K562 (cell line): ENCODE measurements around the gene UPF2. TPM values are rescaled to one million over a fixed set of nuclear protein-coding genes. Genes with fewer than 3 reads are reported as not detected.

Source experiments
- ARID3B ChIP-seq: fragments of 250-450 bp; sonication (Bioruptor Pico); IDR thresholded peaks from 2 replicates; pipeline ENCODE4 v1.4.0; 2020; ENCODE audit warnings: borderline replicate concordance
- CBX3 ChIP-seq, 2 experiments: IDR thresholded peaks; 1 replicate in 1 of 2; 2 replicates in 1 of 2; pipeline ENCODE4 v1.6.1; 2012; ENCODE audit warnings: inconsistent platforms in 2 of 2, low read length in 2 of 2, borderline replicate concordance in 1 of 2, control low read depth in 1 of 2
- CEBPZ ChIP-seq: fragments of 150-350 bp; IDR thresholded peaks from 2 replicates; pipeline ENCODE4 v1.6.1; 2014; ENCODE audit warnings: low read depth, mild to moderate bottlenecking, low read length, borderline replicate concordance
- E2F4 ChIP-seq: sonication (generic); formaldehyde crosslinking; IDR thresholded peaks from 2 replicates; pipeline ENCODE4 v1.8.0; 2022; ENCODE audit warnings: mild to moderate bottlenecking, low read depth, missing genetic modification reagents
- KDM5B ChIP-seq: fragments of 200-600 bp; sonication (generic); IDR thresholded peaks from 2 replicates; pipeline ENCODE4 v1.6.1; 2012; ENCODE audit warnings: low read depth, mild to moderate bottlenecking, moderate library complexity, low read length, control low read depth, inconsistent platforms; ENCODE audit not compliant: insufficient replicate concordance
- MYBL2 ChIP-seq, 2 experiments: fragments of 450-650 bp in 1 of 2; sonication (generic) in 1 of 2; formaldehyde crosslinking in 1 of 2; IDR thresholded peaks; 2 replicates each; pipeline versions ENCODE4 v1.6.1 to v1.8.1; 2017 to 2022; ENCODE audit warnings: borderline replicate concordance in 1 of 2, inconsistent platforms in 1 of 2, low read depth in 1 of 2, mild to moderate bottlenecking in 1 of 2, missing genetic modification reagents in 1 of 2, moderate library complexity in 1 of 2
- NRF1 ChIP-seq, 2 experiments: fragments of 450-650 bp; IDR thresholded peaks in 1 of 2; conservative IDR thresholded peaks in 1 of 2; 2 replicates each; pipeline ENCODE4 v1.6.1; 2014; ENCODE audit warnings: mild to moderate bottlenecking in 2 of 2
- PHF8 ChIP-seq: fragments of 200-600 bp; sonication (generic); IDR thresholded peaks from 2 replicates; pipeline ENCODE4 v1.6.1; 2012; ENCODE audit warnings: mixed run types, mild to moderate bottlenecking, inconsistent platforms, low read length, moderate library complexity, borderline replicate concordance
- POLR2AphosphoS2 ChIP-seq: IDR thresholded peaks from 2 replicates; pipeline ENCODE4 v1.6.1; 2012; ENCODE audit warnings: low read length, improper control_type of control experiment
- SP1 ChIP-seq: sonication (generic); formaldehyde crosslinking; IDR thresholded peaks from 2 replicates; pipeline ENCODE4 v1.8.1; 2022; ENCODE audit warnings: mild to moderate bottlenecking, missing genetic modification reagents
- SRSF1 ChIP-seq: fragments of 200-400 bp; formaldehyde crosslinking; IDR thresholded peaks from 2 replicates; pipeline ENCODE4 v1.6.1; 2017; ENCODE audit warnings: mild to moderate bottlenecking, low read depth, low read length, moderate library complexity
- TAF1 ChIP-seq: IDR thresholded peaks from 2 replicates; pipeline ENCODE4 v1.6.1; 2011; ENCODE audit warnings: mild to moderate bottlenecking, low read length, moderate library complexity; ENCODE audit not compliant: insufficient read depth, control insufficient read depth, severe bottlenecking; ENCODE audit errors: extremely low read depth
- ZNF165 ChIP-seq: fragments of 250-450 bp; sonication (Bioruptor Pico); IDR thresholded peaks from 2 replicates; pipeline ENCODE4 v1.4.0; 2020; ENCODE audit warnings: borderline replicate concordance
- ZNF174 ChIP-seq: fragments of 250-450 bp; sonication (Bioruptor Pico); IDR thresholded peaks from 2 replicates; pipeline ENCODE4 v1.4.0; 2020; ENCODE audit warnings: mild to moderate bottlenecking
- ZNF583 ChIP-seq: fragments of 250-450 bp; sonication (Bioruptor Pico); IDR thresholded peaks from 2 replicates; pipeline ENCODE4 v1.4.0; 2020
- polyA plus RNA-seq, 8 experiments: library from polyadenylated mRNA; depleted of rRNA in 4 of 8; stranded (reverse) in 5 of 8; unstranded in 3 of 8; fragments of >200 nt; fragmentation: Nextera tagmentation in 2 of 8; fragmentation: Illumina TruSeq in 1 of 8; extraction: Ambion mirVana in 2 of 8; extraction: Trizol in 1 of 8; gene quantifications; 2 replicates each; pipeline versions ENCODE4 v1.2.1 to v1.2.3, GENCODE V29; 2011 to 2014; ENCODE audit warnings: inconsistent platforms in 1 of 8, missing spikeins in 1 of 8
- total RNA-seq, 7 experiments: library from RNA; depleted of rRNA in 6 of 7; stranded (reverse); fragments of >200 nt in 6 of 7; fragmentation: Illumina TruSeq in 2 of 7; extraction: Trizol in 2 of 7; gene quantifications; 2 replicates each; pipeline versions ENCODE4 v1.2.1 to v1.2.3, GENCODE V29; 2011 to 2021; ENCODE audit warnings: low replicate concordance in 1 of 7

Gene UPF2
- total and polyA plus RNA-seq, 9 of the 15 experiments (the other 6 are each of a cell fraction or from before 2014, with no cell fraction given): 13.9 to 37.7 (median 23.7) TPM

DNA sequence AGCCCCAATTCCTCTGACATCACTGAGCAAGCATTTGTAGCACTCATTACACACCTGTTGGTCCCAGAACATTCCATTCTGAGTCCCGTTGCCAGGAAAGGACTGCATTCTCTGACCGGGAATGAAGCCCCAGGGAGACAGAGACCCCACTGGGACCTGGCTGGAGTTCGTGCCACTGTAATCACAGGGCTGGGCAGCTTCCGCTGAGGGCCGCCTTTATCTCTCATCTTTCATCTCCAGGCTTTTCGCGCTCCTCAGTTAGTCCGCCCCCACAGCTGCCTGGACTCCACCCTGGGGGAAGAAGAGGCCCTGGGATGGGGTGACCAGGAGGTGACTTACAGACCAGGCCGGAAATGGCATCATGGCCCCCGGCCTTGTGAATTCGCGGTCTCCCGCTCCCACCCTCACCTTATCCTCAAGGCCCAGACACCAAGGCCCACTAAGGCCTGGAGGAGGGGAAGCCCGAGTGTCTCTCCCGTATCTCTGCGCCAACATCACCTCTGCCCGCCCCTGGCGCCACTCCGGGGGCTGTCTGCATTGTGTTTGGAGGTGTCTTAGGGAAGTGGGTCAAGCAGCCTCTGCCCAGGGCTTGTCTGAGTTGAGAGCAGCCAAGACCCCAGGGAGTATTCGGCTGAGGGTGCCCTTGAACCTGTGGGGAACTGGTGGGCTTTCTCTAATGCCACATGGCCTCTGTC is 144.1 kb downstream of the UPF2 start (continued):
- TF ChIP-seq CBX3 (IDR thresholded peaks at IDR 0.05; ENCODE audit: borderline replicate concordance in 1 of 2, low read length in 2 of 2) (no peak), ZNF174 (CRISPR knock-in tag) (no peak), SRSF1 (no peak), KDM5B (peak; percentile 92), ARID3B (CRISPR knock-in tag) (0 out of 2 replicates have a peak, but pooled peaks have one; percentile 62), MYBL2 (IDR thresholded peaks at IDR 0.05; ENCODE audit: low read depth) (no peak), MYBL2 (CRISPR knock-in tag; IDR thresholded peaks at IDR 0.05; ENCODE audit: borderline replicate concordance) (no peak), POLR2AphosphoS2 (peak; percentile 84; the same call in 1 of the 2 replicates), ZNF165 (CRISPR knock-in tag) (0 out of 2 replicates have a peak, but pooled peaks have one; percentile 12), CEBPZ (no peak), PHF8 (peak; percentile 68; the same call in 1 of the 2 replicates), TAF1 (peak; percentile 82), E2F4 (peak; percentile 83), ZNF583 (CRISPR knock-in tag) (peak; percentile 47; the same call in 1 of the 2 replicates), SP1 (CRISPR knock-in tag) (peak; percentile 81), NRF1 (conservative IDR thresholded peaks at IDR 0.05 in 1 of 2, IDR thresholded peaks at IDR 0.05 in 1 of 2) (peak; percentile 28 to 34)
